ENCODE data around the gene ARF5.
A peak's percentile ranks its signal among the peaks of the same experiment; 100 is the strongest.

ARF5 gene

GRCh38 chr7:127589896-127590295 is 1.7 kb downstream of the ARF5 start:
- DNase-seq, result no peak

DNA sequence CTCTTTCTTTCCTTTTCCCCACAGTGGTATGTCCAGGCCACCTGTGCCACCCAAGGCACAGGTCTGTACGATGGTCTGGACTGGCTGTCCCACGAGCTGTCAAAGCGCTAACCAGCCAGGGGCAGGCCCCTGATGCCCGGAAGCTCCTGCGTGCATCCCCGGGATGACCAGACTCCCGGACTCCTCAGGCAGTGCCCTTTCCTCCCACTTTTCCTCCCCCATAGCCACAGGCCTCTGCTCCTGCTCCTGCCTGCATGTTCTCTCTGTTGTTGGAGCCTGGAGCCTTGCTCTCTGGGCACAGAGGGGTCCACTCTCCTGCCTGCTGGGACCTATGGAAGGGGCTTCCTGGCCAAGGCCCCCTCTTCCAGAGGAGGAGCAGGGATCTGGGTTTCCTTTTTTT is 3.0 kb downstream of the ARF5 start:
- DNase-seq, result no peak

- no peak for DNase-seq
These were observed 3.4 kb downstream of the ARF5 start for GRCh38 chr7:127591591-127591990.

- DNase-seq, result no peak
These were observed 4.3 kb downstream of the ARF5 start for GRCh38 chr7:127592550-127592949.

DNA sequence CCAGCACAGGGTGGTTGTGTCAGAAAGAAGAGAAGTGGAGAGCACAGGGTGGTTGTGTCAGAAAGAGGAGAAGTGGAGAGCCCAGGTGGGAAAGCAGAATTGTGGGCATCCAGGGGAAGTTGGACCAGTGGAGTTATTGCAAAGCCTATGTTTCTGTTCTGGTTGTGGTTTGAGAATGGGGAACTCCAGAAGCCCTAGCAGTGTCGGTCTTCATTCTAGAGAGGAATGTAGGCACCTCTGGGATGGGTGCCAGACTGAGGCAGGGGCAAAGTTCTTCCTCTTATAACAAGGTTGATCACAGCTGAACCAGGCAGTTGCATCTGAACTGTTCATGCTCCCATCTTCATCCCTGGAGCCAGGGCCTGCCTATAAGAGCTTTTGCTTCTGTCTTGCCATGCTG is 6.3 kb downstream of the ARF5 start:
- no peak for DNase-seq

GRCh38 chr7:127595737-127596136 is 7.5 kb downstream of the ARF5 start:
- DNase-seq, result no peak

- DNase-seq, result no peak
These were observed 10.1 kb downstream of the ARF5 start for GRCh38 chr7:127598318-127598717.

DNA sequence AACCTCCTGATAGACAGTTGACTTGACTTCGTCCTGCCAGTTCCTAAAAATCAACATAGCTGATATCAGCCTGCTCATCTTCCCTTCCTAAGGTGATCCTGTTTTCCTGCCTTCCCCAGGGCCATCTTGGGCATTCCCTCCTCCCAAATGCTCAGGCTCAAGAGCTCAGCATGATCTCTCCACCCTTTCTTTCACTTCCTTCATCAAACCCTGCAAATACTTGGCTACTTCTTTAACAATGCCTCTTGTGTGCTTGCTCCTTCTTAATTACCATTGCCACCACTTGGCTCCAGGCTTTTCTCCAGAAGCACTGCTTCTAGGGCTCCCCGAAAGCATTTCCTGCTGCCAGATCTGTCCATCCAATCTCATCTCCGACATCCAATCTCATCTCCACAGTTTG is 12.7 kb downstream of the ARF5 start:
- no peak for DNase-seq

DNA sequence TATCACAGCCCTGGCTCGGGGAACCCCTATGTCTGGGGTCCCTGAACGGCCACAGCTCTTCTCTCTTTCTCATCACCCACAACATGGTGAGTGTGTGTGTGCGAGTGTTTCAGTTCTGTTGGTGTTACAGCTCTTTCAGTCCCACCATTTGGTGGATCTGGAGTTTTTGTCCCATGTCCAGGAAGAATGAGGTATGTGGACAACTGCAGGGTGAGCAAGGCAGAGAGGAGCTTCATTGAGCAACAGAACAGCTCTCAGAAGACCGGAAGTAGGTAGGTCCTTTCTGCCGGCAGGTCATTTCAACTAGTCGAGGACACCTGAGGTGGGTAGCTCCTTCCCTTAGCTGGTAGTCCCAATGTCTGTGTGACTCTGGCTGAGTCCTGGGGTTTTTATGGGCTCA is 20.2 kb downstream of the ARF5 start:
- DNase-seq, result no peak

- DNase-seq, result no peak
These were observed 21.1 kb downstream of the ARF5 start for GRCh38 chr7:127609297-127609696.

DNA sequence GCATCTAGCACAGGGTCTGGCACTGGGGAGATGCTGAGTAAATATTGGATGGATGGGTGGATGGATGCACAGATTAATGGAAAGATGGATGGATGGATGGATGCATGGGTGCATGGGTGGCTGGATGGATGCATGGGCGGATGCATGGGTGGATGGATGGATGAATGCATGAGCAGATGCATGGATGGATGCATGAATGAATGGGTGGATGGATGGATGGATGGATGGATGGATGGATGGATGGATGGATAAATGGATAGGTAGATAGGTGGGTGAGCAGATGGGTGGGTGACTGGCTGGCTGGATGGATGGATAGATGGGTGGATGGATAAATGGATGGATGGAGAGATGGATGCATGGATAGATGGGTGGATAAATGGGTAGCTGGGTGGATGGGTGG is 24.1 kb downstream of the ARF5 start:
- no peak for DNase-seq

DNA sequence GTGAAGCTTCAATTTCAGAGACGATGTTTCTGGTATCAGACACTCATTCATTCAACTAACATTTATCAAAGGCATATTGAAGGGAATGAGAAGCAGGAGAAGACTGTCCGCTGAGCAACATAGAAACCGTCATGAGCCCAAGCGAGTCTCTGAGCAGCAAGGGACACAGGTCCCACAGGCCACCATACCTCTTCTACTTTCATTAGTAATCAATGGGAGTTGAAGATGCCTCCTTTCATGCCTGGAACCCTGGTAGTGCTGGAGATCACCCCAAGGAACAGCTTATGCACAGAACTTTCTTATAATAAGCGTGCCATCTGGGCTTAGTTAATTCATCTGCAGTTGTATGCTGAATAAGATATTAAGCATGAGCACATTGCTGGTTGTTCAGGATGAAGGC is 28.5 kb downstream of the ARF5 start:
- DNase-seq, result no peak

- no peak for DNase-seq
These were observed 29.8 kb downstream of the ARF5 start, which contains the start of gene PAX4 for GRCh38 chr7:127618042-127618441. Gene PAX4, minus strand, starts transcription at chr7:127618142. Its CDS starts 2,214 bp downstream, at chr7:127615928.

DNA sequence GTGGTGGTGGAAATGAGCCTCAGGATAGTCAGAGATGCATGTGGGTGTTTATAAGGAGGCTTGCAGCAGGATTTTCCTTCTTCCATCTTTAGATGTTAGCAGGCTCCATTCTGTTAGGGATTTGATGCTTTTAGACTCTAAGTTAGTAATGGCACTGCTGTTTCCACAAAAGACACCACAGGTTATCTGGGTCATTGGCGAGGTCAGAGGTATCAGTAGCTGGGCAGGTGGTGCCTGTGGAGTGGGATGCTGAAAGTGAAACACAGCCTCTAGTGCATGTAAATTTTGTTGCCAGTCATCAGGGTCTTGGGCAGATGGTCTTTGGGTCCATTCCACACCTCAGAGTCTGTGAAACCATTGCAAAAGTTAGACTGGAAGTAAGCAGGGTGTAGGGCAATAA is 30.6 kb downstream of the ARF5 start:
- DNase-seq, result no peak

GRCh38 chr7:127619681-127620405 is 31.6 kb downstream of the ARF5 start:
- no peak for DNase-seq

GRCh38 chr7:127620406-127621233 is 32.4 kb downstream of the ARF5 start:
- DNase-seq, result no peak

- no peak for DNase-seq
These were observed 37.1 kb downstream of the ARF5 start for GRCh38 chr7:127625331-127625730.

- DNase-seq, result no peak
These were observed 40.2 kb downstream of the ARF5 start for GRCh38 chr7:127628445-127628844.

- DNase-seq, result peak; percentile 1
These were observed 41.1 kb downstream of the ARF5 start for GRCh38 chr7:127629268-127629854.

DNA sequence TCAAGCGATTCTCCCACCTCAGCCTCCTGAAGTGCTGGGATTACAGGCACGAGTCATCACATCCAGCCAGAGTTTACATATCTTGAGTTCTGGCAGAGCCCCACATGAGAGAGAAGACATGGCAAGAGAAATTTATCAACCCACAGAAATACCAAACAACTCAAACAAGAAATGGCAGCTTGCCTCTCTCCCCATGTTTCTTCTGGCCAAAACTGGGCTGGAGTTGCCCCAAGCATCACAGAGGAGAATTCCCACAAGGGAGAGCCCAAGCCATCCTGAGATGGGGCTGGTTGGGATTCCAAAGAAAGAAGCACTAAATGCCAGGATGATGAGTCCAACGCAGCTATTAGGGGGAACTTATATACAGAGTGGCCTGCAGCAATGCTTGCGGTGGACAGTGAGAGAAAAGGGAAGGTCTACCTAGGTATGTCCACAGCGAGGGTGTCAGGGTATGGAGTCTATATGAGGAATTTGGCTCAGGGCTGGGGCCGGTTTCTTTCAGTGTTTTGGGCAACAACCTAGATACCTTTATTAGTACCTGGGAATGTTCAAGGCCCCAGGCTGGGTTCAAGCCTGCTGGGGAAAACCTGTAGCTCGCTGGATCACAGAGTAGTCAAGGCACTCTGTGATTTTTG is 44.2 kb downstream of the ARF5 start:
- DNase-seq, result no peak

DNA sequence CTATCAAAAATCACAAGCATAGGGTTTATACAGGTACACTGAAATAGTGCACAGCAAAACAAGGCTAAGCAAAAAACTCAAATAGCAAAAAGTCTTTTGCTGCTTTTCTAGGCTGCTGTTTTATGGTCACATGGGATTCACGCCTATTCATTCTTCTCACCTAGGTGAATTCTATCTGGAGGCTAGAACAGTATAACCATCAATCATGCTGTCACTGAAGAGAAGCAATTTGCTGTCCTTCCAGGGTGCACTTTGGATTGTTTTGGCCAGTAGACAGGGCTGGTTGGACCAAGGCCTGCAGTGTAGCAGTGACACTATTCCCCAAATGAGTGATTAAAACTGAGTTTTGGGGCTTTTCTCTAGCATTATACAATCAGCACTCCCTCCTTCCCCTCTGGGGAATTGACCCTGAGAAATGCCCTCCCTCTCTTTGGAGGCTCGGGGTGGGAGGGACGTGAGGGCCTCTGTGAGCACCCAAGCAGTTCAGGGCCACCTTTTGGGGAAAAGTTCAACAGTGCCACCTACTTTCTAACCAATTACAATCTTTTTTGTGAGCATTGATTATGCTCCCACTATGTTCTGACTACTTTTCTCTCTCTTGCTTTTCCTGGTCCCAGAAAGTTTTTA is 47.6 kb downstream of the ARF5 start:
- no peak for DNase-seq

GRCh38 chr7:127638197-127638596 is 50.0 kb downstream of the ARF5 start:
- DNase-seq, result no peak
